Measurements from ENCODE around the gene FRS2.

- TF ChIP-seq SPI1 (IDR thresholded peaks at IDR 0.05; ENCODE audit: borderline replicate concordance, low read depth) = no peak
- TF ChIP-seq, protein P1, sequence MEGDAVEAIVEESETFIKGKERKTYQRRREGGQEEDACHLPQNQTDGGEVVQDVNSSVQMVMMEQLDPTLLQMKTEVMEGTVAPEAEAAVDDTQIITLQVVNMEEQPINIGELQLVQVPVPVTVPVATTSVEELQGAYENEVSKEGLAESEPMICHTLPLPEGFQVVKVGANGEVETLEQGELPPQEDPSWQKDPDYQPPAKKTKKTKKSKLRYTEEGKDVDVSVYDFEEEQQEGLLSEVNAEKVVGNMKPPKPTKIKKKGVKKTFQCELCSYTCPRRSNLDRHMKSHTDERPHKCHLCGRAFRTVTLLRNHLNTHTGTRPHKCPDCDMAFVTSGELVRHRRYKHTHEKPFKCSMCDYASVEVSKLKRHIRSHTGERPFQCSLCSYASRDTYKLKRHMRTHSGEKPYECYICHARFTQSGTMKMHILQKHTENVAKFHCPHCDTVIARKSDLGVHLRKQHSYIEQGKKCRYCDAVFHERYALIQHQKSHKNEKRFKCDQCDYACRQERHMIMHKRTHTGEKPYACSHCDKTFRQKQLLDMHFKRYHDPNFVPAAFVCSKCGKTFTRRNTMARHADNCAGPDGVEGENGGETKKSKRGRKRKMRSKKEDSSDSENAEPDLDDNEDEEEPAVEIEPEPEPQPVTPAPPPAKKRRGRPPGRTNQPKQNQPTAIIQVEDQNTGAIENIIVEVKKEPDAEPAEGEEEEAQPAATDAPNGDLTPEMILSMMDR (IDR thresholded peaks at IDR 0.05; ENCODE audit: insufficient read depth, low read length) = no peak
These were observed 105.2 kb downstream of the FRS2 start for GRCh38 chr12:69575346-69575745.
